ENCODE results near the gene GPR183. TPM values are rescaled to one million over a fixed set of nuclear protein-coding genes. Genes with fewer than 3 reads are reported as not detected.

GPR183 gene
- total RNA-seq, 2 donors from 2014 or later, result 19.6 to 24.5 TPM

DNA sequence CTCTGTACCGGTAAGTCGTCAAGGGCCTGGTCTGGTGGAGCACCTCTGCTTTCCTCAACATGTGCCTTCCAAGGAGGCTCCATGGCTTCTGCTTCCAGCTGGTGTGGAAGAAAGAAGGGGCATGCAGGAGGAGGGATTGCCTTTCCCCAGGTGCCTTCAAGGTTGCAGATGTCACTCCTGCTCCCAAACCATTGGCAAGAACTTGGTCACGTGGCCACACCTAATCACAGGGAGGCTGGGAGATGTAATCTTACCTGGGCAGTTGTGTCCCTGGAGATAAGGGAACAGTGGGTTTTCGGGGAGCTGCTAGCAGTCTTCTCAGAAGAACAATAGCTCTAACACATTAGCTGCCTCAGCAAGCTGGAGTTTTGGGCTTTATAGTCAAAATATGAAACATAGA lies 39.3 kb downstream of the GPR183 start:
- no peak overlapping the region for H3K27ac ChIP-seq
- H3K4me1 ChIP-seq (ENCODE audit: control insufficient read depth in 1 of 2, low read depth in 2 of 2), result no peaks in the 10 kb centered on the region
- H3K4me3 ChIP-seq, result no peak overlapping the region
- H3K36me3 ChIP-seq, result no peaks in the 10 kb centered on the region
- H3K9me3 ChIP-seq, result no peaks in the 10 kb centered on the region
- no peaks in the 10 kb centered on the region for H3K27me3 ChIP-seq (replicated peaks; ENCODE audit: insufficient read depth)
- TF ChIP-seq, protein P1, sequence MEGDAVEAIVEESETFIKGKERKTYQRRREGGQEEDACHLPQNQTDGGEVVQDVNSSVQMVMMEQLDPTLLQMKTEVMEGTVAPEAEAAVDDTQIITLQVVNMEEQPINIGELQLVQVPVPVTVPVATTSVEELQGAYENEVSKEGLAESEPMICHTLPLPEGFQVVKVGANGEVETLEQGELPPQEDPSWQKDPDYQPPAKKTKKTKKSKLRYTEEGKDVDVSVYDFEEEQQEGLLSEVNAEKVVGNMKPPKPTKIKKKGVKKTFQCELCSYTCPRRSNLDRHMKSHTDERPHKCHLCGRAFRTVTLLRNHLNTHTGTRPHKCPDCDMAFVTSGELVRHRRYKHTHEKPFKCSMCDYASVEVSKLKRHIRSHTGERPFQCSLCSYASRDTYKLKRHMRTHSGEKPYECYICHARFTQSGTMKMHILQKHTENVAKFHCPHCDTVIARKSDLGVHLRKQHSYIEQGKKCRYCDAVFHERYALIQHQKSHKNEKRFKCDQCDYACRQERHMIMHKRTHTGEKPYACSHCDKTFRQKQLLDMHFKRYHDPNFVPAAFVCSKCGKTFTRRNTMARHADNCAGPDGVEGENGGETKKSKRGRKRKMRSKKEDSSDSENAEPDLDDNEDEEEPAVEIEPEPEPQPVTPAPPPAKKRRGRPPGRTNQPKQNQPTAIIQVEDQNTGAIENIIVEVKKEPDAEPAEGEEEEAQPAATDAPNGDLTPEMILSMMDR (IDR thresholded peaks at IDR 0.05), result no peak
- ATAC-seq (ENCODE audit: insufficient number of reproducible peaks, low FRiP score, low read depth), result no peak
- no peak for DNase-seq (ENCODE audit: low spot score)

DNA sequence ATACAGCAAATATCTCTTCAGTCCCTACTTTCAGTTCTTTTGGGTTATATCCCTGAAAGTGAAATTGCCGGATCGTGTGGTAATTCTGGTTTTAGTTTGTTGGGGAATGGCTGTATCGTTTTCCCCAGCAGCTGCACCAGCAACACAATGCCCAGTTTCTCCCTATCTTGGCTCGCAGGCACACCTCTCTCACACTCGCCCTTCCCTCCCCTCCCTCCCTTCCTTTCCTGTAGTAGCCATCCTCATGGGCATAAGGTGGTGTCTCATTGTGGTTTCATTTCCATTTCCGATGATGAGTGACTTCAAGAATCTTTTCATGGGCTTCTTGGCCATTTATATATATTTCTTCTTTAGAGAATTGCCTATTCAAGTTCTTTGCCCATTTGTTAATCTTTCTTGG lies 40.4 kb downstream of the GPR183 start:
- Histone ChIP-seq H3K36me3 (no peaks in the 10 kb centered on the region), H3K9me3 (no peaks in the 10 kb centered on the region), H3K27ac (no peak overlapping the region), H3K27me3 (replicated peaks; ENCODE audit: insufficient read depth) (no peaks in the 10 kb centered on the region), H3K4me3 (no peak overlapping the region), H3K4me1 (ENCODE audit: control insufficient read depth in 1 of 2, low read depth in 2 of 2) (no peaks in the 10 kb centered on the region)
- TF ChIP-seq, protein P1 (IDR thresholded peaks at IDR 0.05), result no peak
- DNase-seq (ENCODE audit: low spot score), result no peak
- no peak for ATAC-seq (ENCODE audit: insufficient number of reproducible peaks, low FRiP score, low read depth)

DNA sequence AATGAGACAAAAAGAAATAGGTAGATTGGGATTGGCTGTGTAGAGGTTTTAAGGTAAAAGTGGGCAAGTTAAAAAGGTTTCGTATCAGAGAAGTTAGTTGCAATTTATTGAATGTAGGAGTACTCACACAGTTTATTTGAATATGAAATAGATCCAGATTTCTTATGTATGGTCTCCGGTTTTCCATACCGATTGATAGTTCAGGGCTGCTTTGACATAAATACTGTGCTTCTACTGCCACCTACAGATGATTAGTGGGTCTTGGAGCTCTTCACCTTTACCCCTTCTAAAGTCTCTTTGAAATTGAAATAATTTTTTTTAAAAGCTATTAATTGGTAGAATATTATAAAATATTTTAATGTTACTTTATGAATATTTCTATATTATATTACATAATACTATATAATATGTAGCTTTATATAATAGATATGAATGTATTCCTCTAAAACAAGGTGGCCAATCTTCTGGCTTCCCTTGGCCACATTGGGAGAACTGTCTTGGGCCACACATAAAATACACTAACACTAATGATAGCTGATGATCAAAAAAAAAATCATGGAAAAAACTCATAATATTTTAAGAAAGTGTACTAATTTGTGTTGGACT lies 41.3 kb downstream of the GPR183 start:
- ATAC-seq (ENCODE audit: insufficient number of reproducible peaks, low FRiP score, low read depth) (no peak), DNase-seq (ENCODE audit: low spot score) (no peak)
- no peaks in the 10 kb centered on the region for H3K4me1 ChIP-seq (ENCODE audit: control insufficient read depth in 1 of 2, low read depth in 2 of 2)
- H3K36me3 ChIP-seq, result no peaks in the 10 kb centered on the region
- H3K4me3 ChIP-seq, result no peak overlapping the region
- no peaks in the 10 kb centered on the region for H3K27me3 ChIP-seq (replicated peaks; ENCODE audit: insufficient read depth)
- H3K27ac ChIP-seq, result no peak overlapping the region
- H3K9me3 ChIP-seq, result no peaks in the 10 kb centered on the region
- TF ChIP-seq, protein P1 (IDR thresholded peaks at IDR 0.05), result peak; percentile 52

DNA sequence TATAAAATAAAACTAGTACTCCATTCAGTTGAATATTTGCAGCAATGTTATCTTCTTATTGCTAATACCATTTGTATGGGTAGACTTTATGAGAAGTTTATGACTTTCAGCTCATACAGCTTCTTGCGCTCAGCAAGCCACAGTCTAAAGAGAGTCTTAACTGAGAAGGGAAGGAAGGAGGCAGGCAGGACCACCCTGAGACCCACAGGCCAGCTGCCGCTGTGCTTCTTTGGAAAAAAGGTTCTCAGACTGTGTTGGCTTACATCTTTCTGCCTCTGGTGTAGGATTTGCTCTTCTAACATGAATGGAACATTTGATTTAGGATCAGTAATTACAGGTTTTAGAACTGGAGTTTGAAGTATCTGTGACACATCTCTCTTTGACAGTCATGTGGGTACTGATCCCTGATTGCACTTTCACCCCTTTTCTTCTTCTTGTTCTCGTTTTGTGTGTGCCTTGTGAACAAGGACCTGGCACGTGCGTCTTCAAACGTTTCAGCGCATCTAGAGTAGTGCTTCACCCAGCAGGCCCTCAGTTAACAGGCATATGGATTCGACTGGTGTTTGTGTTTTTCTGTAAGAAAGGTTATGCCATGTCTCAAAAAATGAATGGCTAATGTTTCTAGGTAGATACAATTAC lies 41.9 kb downstream of the GPR183 start:
- Histone ChIP-seq H3K4me1 (ENCODE audit: control insufficient read depth in 1 of 2, low read depth in 2 of 2) (no peaks in the 10 kb centered on the region), H3K27me3 (replicated peaks; ENCODE audit: insufficient read depth) (no peaks in the 10 kb centered on the region), H3K36me3 (no peaks in the 10 kb centered on the region), H3K4me3 (no peak overlapping the region), H3K9me3 (no peaks in the 10 kb centered on the region), H3K27ac (no peak overlapping the region)
- TF ChIP-seq, protein P1 (IDR thresholded peaks at IDR 0.05), result no peak
- ATAC-seq (ENCODE audit: insufficient number of reproducible peaks, low FRiP score, low read depth) (no peak), DNase-seq (ENCODE audit: low spot score) (no peak)

DNA sequence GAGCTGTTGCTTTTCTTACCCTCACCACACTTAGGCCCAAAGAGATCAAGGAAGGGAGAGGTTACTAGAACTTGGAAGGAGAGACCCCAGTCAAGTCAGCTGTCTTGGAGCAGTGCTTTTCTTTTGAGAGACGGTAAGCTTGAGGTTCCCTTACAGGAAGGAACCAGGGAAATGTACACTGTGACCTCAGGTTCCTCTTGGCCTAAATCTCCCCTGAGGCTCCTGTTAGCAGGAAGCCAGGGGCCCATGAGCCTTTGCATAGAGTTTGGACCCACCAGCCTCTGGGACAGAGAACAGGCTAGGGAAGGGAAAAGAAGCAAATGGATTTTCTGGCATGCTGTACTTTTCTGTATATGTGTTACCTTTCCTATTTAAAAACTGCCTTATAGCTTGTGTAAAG lies 43.1 kb downstream of the GPR183 start:
- Histone ChIP-seq H3K27ac (no peak overlapping the region), H3K4me3 (no peak overlapping the region), H3K9me3 (no peaks in the 10 kb centered on the region), H3K27me3 (replicated peaks; ENCODE audit: insufficient read depth) (no peaks in the 10 kb centered on the region), H3K36me3 (no peaks in the 10 kb centered on the region), H3K4me1 (ENCODE audit: control insufficient read depth in 1 of 2, low read depth in 2 of 2) (no peaks in the 10 kb centered on the region)
- DNase-seq (ENCODE audit: low spot score), result no peak
- no peak for ATAC-seq (ENCODE audit: insufficient number of reproducible peaks, low FRiP score, low read depth)
- TF ChIP-seq, protein P1 (IDR thresholded peaks at IDR 0.05), result no peak

Data from thoracic aorta (tissue), 2 donors.